SK-N-SH treated with all-trans-retinoic acid at 6 μM for 48 hours (cell line): ENCODE data around the gene MMP13.
A peak's percentile ranks its signal among the peaks of the same experiment; 100 is the strongest.

Experiments used
- ATAC-seq: fragments of 200-7000 bp; cut with Tn5 transposase; 3 replicates; pipeline ENCODE4 v1.9.1; 2020; ENCODE audit warnings: mild to moderate bottlenecking, moderate library complexity
- ARNTL ChIP-seq: fragments of 450-650 bp; formaldehyde crosslinking; IDR thresholded peaks from 2 replicates; pipeline ENCODE4 v1.5.0; 2020; ENCODE audit warnings: low read depth, mild to moderate bottlenecking, moderate library complexity, borderline replicate concordance
- BACH2 ChIP-seq: fragments of 250-450 bp; sonication (Bioruptor Pico); IDR thresholded peaks from 2 replicates; pipeline ENCODE4 v1.9.0; 2021; ENCODE audit warnings: mild to moderate bottlenecking, borderline replicate concordance
- CSDC2 ChIP-seq: fragments of 250-450 bp; sonication (Bioruptor Pico); IDR thresholded peaks from 2 replicates; pipeline ENCODE4 v1.5.0; 2020; ENCODE audit warnings: mild to moderate bottlenecking, moderate library complexity
- ESRRG ChIP-seq: fragments of 250-450 bp; sonication (Bioruptor Pico); IDR thresholded peaks from 2 replicates; pipeline ENCODE4 v1.6.1; 2021; ENCODE audit warnings: mild to moderate bottlenecking
- ISL1 ChIP-seq: fragments of 250-450 bp; sonication (Bioruptor Pico); IDR thresholded peaks from 2 replicates; pipeline ENCODE4 v2.1.2; 2022; ENCODE audit warnings: mild to moderate bottlenecking, moderate library complexity
- OSR1 ChIP-seq: fragments of 250-450 bp; sonication (Bioruptor Pico); IDR thresholded peaks from 2 replicates; pipeline ENCODE4 v1.8.0; 2022; ENCODE audit warnings: moderate library complexity, mild to moderate bottlenecking, inconsistent platforms
- SNAI2 ChIP-seq: fragments of 250-450 bp; sonication (Bioruptor Pico); IDR thresholded peaks from 2 replicates; pipeline ENCODE4 v1.5.0; 2020; ENCODE audit warnings: mild to moderate bottlenecking, moderate library complexity
- TOX ChIP-seq: fragments of 250-450 bp; sonication (Bioruptor Pico); IDR thresholded peaks from 2 replicates; pipeline ENCODE4 v1.8.0; 2021; ENCODE audit warnings: mild to moderate bottlenecking, moderate library complexity, borderline replicate concordance
- ZC3H10 ChIP-seq: fragments of 250-450 bp; sonication (Bioruptor Pico); IDR thresholded peaks from 2 replicates; pipeline ENCODE4 v1.5.1; 2021; ENCODE audit warnings: mild to moderate bottlenecking, moderate library complexity
- ZNF565 ChIP-seq: fragments of 450-650 bp; formaldehyde crosslinking; conservative IDR thresholded peaks from 2 replicates; pipeline ENCODE4 v1.5.0; 2020; ENCODE audit warnings: low read depth, mild to moderate bottlenecking, moderate library complexity
- ZNF70 ChIP-seq: fragments of 450-650 bp; formaldehyde crosslinking; IDR thresholded peaks from 2 replicates; pipeline ENCODE4 v1.5.0; 2020; ENCODE audit warnings: mild to moderate bottlenecking, moderate library complexity
- ZNF8 ChIP-seq: fragments of 450-650 bp; formaldehyde crosslinking; IDR thresholded peaks from 2 replicates; pipeline ENCODE4 v1.5.0; 2020; ENCODE audit warnings: mild to moderate bottlenecking, moderate library complexity
- TF ChIP-seq, protein P1 (sequence below): fragments of 250-450 bp; sonication (Bioruptor Pico); IDR thresholded peaks from 2 replicates; pipeline ENCODE4 v1.5.1; 2021; ENCODE audit warnings: mild to moderate bottlenecking, moderate library complexity
- TF ChIP-seq, protein P2 (sequence below): fragments of 250-450 bp; sonication (Bioruptor Pico); IDR thresholded peaks from 2 replicates; pipeline ENCODE4 v1.8.0; 2020; ENCODE audit warnings: mild to moderate bottlenecking, moderate library complexity, borderline replicate concordance
- TF ChIP-seq, protein P3 (sequence below): fragments of 250-450 bp; sonication (Bioruptor Pico); IDR thresholded peaks from 2 replicates; pipeline ENCODE4 v1.5.0; 2020; ENCODE audit warnings: mild to moderate bottlenecking, moderate library complexity
- TF ChIP-seq, protein P4 (sequence below): fragments of 250-450 bp; sonication (Bioruptor Pico); IDR thresholded peaks from 2 replicates; pipeline ENCODE4 v1.8.0; 2021; ENCODE audit warnings: low read depth, mild to moderate bottlenecking, moderate library complexity, borderline replicate concordance

Gene MMP13

DNA sequence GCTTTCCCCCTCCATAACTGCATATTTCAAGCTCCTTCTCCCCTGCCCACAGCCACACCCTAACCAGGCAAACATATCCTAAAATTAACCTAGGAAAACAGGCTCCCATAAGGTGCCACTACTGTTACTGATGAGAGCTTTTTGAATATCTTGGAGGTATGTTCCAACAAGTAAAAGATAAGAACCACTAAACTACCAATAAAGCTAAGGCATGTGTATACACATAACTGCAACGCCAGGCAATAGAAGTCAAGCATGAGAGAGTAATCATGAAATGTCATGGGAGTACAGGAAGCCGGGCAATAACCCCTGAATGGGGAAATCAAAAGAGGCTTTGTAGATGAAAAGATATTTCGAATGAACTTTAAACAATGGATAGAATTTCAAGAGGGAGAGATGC, 9.3 kb downstream of the MMP13 start:
- no peak for ATAC-seq
- TF ChIP-seq, protein P1, sequence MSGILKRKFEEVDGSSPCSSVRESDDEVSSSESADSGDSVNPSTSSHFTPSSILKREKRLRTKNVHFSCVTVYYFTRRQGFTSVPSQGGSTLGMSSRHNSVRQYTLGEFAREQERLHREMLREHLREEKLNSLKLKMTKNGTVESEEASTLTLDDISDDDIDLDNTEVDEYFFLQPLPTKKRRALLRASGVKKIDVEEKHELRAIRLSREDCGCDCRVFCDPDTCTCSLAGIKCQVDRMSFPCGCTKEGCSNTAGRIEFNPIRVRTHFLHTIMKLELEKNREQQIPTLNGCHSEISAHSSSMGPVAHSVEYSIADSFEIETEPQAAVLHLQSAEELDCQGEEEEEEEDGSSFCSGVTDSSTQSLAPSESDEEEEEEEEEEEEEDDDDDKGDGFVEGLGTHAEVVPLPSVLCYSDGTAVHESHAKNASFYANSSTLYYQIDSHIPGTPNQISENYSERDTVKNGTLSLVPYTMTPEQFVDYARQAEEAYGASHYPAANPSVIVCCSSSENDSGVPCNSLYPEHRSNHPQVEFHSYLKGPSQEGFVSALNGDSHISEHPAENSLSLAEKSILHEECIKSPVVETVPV (CRISPR knock-in tag) = no peak
- TF ChIP-seq ARNTL (CRISPR knock-in tag) = no peak

DNA sequence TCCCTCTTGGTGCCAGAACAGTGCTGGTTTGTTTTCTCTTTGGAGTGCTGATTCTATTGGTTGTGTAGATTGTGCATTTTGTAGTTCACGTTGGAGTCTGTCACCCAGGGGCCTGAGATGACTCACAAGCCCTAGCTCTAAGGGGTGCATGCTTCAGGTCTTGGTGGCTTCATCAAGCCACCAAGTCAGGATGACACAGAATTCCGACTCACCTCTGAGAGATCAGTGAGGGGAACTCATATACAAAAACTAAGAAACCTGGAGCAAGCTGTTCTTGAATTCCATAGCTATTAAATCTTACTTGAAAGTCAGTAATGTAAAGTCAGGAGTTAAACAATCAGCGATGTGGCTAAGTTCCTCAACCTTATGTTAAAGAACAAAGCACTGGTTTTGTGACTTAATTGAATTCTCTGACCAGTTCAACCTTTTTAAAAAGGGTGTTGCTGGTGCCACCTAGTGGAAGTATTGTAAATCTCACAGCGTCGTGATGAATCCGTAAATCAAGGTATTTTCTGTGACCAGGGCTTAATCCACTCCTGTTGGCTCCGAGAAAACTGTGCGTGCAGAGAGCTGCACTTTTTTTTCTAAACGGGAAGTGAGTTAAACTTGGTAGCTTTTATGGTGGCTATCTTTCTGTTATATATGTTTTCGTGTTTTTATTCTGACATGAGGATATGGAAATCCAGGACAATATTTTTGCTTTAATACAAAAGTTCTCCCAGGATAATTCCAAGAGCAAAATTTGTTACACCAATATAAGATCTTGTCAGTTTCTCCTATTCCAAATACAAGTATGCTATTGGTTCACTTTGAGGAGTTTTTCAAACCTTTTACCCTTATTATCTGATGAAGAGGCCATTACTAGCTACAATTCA, 14.6 kb downstream of the MMP13 start:
- ATAC-seq = peak; percentile 97
- no peak for TF ChIP-seq ARNTL (CRISPR knock-in tag)
- TF ChIP-seq, protein P1 (CRISPR knock-in tag) = no peak
- TF ChIP-seq ZNF70 (CRISPR knock-in tag) = no peak
- no peak for TF ChIP-seq ISL1 (CRISPR knock-in tag)
- TF ChIP-seq CSDC2 (CRISPR knock-in tag) = no peak
- TF ChIP-seq TOX = no peak
- TF ChIP-seq ZNF565 (CRISPR knock-in tag) = no peak
- TF ChIP-seq ZC3H10 = no peak
- TF ChIP-seq, protein P2, sequence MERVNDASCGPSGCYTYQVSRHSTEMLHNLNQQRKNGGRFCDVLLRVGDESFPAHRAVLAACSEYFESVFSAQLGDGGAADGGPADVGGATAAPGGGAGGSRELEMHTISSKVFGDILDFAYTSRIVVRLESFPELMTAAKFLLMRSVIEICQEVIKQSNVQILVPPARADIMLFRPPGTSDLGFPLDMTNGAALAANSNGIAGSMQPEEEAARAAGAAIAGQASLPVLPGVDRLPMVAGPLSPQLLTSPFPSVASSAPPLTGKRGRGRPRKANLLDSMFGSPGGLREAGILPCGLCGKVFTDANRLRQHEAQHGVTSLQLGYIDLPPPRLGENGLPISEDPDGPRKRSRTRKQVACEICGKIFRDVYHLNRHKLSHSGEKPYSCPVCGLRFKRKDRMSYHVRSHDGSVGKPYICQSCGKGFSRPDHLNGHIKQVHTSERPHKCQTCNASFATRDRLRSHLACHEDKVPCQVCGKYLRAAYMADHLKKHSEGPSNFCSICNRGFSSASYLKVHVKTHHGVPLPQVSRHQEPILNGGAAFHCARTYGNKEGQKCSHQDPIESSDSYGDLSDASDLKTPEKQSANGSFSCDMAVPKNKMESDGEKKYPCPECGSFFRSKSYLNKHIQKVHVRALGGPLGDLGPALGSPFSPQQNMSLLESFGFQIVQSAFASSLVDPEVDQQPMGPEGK (CRISPR knock-in tag) = no peak
- TF ChIP-seq ESRRG = no peak
- TF ChIP-seq SNAI2 (CRISPR knock-in tag) = no peak

DNA sequence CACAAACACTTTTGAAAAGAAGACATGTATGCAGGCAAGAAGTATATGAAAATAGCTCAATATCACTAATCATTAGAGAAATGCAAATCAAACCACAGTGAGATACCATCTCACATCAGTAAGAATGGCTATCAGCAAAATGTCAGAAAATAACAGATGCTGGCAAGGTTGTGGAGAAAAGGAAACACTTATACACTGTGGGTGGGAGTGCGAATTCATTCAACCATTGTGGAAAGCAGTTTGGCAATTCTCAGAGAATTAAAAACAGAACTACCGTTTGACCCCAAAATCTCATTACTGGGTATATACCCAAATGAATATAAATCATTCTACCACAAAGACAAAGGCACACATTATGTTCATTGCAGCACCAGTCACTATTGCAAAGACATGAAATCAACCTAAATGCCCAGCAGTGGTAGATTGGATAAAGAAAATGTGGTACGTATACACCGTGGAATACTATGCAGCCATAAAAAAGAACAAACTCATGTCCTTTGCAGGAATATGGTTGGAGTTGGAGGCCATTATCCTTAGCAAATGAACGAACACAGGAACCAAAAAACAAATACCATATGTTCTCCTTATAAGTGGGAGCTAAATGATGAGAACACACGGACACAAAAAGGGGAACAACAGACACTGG, 18.5 kb downstream of the MMP13 start:
- TF ChIP-seq ZNF8 (CRISPR knock-in tag) (peak; percentile 81), CSDC2 (CRISPR knock-in tag) (no peak)
- no peak for ATAC-seq

DNA sequence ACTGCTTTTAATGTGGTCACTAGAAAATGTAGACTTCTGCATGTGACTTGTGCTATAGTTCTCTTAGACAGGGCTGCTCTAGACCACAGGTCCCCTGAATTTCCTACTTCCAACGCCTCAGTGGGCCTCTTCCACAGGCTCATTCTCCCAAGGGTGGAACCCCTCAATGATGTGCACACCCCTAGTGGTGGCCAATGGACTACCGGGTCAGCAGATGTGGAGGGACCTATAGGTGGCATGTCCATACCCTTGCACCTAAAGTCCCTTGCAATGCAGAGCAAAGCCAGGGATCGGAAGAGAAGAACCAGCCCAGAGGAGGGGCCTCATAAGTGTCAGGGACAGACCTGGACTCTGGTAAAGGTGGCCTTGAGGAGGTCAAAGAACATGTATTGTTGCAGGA, 20.0 kb downstream of the MMP13 start:
- no peak for ATAC-seq
- TF ChIP-seq ZNF8 (CRISPR knock-in tag) = no peak

DNA sequence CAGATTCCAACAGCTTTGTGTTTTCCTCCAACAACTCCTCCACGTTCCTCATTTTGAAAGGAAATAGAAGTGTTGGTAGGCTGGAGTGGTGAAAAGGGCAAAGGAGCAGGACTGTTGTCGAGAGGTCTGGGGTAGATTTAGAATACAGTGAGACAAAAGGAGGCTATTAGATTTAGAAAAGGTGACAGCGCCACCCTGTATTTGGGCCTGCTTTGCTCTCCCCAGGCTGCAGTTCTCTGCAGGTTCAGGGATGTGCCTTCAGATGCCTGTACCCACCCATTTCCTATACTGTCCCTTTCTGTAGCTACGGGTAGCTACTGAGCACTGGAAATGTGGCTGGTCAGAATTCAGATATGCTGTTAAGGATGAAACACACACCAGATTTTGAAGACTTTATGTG, 20.8 kb downstream of the MMP13 start:
- no peak for ATAC-seq
- TF ChIP-seq ZNF565 (CRISPR knock-in tag) (no peak), OSR1 (no peak), SNAI2 (CRISPR knock-in tag) (no peak), BACH2 (CRISPR knock-in tag) (no peak), ESRRG (no peak)
- TF ChIP-seq, protein P3, sequence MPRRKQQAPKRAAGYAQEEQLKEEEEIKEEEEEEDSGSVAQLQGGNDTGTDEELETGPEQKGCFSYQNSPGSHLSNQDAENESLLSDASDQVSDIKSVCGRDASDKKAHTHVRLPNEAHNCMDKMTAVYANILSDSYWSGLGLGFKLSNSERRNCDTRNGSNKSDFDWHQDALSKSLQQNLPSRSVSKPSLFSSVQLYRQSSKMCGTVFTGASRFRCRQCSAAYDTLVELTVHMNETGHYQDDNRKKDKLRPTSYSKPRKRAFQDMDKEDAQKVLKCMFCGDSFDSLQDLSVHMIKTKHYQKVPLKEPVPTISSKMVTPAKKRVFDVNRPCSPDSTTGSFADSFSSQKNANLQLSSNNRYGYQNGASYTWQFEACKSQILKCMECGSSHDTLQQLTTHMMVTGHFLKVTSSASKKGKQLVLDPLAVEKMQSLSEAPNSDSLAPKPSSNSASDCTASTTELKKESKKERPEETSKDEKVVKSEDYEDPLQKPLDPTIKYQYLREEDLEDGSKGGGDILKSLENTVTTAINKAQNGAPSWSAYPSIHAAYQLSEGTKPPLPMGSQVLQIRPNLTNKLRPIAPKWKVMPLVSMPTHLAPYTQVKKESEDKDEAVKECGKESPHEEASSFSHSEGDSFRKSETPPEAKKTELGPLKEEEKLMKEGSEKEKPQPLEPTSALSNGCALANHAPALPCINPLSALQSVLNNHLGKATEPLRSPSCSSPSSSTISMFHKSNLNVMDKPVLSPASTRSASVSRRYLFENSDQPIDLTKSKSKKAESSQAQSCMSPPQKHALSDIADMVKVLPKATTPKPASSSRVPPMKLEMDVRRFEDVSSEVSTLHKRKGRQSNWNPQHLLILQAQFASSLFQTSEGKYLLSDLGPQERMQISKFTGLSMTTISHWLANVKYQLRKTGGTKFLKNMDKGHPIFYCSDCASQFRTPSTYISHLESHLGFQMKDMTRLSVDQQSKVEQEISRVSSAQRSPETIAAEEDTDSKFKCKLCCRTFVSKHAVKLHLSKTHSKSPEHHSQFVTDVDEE = no peak
- TF ChIP-seq, protein P1 (CRISPR knock-in tag) = no peak
- TF ChIP-seq, protein P4, sequence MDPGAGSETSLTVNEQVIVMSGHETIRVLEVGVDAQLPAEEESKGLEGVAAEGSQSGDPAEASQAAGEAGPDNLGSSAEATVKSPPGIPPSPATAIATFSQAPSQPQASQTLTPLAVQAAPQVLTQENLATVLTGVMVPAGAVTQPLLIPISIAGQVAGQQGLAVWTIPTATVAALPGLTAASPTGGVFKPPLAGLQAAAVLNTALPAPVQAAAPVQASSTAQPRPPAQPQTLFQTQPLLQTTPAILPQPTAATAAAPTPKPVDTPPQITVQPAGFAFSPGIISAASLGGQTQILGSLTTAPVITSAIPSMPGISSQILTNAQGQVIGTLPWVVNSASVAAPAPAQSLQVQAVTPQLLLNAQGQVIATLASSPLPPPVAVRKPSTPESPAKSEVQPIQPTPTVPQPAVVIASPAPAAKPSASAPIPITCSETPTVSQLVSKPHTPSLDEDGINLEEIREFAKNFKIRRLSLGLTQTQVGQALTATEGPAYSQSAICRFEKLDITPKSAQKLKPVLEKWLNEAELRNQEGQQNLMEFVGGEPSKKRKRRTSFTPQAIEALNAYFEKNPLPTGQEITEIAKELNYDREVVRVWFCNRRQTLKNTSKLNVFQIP (CRISPR knock-in tag) = no peak
- TF ChIP-seq, protein P2 (CRISPR knock-in tag) = no peak
- TF ChIP-seq, all 23 proteins: peak for 0
